ENCODE results near the gene ZNF536.

Gene ZNF536
- total RNA-seq, result 0 reads per million in 2 donors

DNA sequence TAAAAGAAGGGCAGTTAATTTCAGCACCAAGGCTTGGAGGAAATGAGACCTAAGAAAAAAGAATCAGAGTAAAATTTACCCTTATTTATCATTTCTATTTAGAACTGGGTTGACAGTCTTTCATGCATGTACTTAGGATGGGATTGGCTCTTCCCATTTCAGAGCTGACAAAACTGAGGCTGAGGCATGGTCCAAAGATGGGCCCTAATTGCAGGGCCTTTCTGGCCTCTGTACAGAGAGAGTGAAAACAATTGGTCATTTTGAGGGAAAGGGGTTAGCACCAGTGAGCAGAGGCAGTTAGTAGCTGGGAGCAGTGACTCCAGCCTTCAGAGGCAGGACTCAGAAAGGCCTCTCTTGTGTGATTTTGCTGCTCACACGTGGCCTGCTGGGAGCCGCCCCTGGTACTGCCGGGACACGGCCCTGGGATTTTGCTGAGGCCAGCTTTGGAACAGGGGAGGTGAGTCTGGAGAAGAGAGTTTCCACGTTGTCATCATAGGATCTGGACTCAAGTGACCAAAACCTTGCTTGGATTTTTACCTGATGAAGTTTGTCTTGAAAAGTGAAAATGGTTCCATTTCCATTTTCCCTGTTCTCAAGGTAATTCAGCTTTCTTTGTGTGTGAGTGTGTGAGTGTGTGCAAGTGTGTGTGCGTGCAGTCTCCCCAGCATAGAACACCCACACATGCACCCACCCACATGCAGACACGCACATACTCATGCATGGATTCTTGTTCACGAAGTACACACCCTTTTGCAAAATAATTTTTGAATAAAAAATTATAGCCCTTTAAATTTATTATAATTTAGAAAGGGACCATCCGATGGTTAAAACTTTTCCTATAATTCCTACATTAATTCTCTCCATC is at the start of gene ZNF536:
TSS of gene ZNF536 (plus strand) at position 425 of the 865 bp plus-strand sequence. CDS start 71,179 bp downstream, outside the sequence.
- no peak for DNase-seq

DNA sequence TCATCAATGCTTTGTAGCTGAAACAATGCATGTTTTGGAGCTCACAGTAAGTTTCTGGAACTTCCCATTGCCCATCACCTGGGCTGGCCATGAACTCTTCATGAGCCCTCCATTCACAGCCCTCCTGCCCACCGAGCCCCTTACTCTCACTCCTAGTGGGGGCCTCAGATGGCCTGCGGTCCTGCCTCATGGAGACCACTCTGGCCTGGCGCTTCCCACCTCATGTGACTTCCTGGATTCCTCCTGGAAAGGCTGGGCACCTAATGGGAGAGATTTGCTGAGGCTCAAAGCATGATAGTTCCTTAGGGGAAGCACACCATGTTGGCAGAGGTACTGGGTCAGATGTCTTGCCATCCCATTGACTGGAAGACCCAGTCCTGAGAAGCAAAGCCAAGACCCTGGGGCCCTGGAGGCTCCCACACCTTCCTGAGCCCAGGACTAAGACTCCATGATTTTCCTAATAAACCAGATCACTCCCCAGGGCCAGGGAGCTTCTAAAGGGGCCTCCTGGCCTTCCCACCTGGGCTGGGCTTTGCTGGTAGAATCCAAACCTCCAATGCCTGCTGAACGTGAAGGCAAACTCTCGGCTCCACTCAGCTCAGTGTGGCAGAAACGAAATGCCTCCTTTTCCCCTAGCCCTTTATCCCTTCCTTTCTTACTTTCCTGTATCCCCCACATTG is 49.4 kb upstream of the ZNF536 start:
- no peak for DNase-seq

GRCh38 chr19:30323904-30324303 is 48.3 kb upstream of the ZNF536 start:
- no peak for DNase-seq

GRCh38 chr19:30324982-30325381 is 47.2 kb upstream of the ZNF536 start:
- no peak for DNase-seq

- DNase-seq, result no peak
These were observed 46.4 kb upstream of the ZNF536 start for GRCh38 chr19:30325676-30326392.

- no peak for DNase-seq
These were observed 45.8 kb upstream of the ZNF536 start for GRCh38 chr19:30326393-30326710.

- no peak for DNase-seq
These were observed 44.9 kb upstream of the ZNF536 start for GRCh38 chr19:30327331-30327730.

- no peak for DNase-seq
These were observed 44.1 kb upstream of the ZNF536 start for GRCh38 chr19:30328096-30328495.

DNA sequence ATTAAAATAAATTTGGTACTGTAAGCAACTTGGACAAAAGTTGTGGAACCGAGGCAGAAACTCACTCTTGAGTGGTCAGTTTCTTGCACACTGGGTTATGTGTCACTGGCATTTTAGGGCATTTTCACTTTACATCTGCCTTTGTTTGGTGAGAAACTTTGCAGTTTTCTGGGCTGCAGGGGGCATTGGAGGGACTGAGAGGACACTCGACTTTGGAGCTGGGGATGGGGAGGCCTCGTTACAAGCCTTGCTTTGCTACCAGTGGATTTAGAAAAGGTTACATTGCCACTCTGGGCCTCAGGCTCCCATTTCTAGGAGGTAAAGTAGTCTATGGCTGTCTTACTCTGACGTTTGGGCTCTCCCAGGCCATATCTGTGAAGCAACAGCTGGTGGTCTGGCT is 41.9 kb upstream of the ZNF536 start:
- no peak for DNase-seq

DNA sequence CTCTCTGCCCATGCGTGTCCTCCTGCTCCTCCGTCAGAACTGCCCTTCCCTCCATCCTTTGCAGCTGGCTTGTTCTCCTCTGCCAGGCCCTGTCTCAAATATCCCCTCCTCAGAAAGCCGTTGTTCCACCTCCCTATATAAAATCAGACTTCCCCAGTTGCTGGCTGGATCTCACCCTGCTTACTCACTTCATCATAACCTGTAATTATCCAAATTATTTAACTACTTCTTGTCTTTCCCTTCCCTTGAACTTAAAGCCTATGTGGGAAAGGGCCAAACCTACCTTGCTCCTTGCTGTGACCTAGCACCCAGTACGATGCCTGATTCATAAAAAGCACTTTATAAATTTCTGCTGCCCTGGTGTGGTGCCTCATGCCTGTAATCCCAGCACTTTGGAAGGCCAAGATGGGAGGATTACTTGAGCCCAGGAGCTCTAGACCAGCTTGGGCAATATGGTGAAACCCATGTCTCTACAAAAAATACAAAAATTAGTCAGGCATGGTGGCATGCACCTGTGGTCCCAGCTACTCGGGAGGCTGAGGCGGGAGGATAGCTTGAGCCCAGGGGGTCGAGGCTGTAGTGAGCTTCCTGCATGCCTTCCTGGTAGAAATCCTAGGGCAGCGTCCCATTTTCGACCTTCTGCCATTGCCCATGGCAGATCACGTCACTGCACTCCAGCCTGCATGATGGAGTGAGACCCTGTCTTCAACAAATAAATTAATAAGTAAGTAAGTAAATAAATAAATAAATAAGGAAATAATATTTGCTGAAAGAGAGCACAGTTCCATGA is 39.5 kb upstream of the ZNF536 start:
- DNase-seq, result no peak

GRCh38 chr19:30333291-30334065 is 38.7 kb upstream of the ZNF536 start:
- DNase-seq, result no peak

GRCh38 chr19:30334841-30335240 is 37.3 kb upstream of the ZNF536 start:
- DNase-seq, result no peak

DNA sequence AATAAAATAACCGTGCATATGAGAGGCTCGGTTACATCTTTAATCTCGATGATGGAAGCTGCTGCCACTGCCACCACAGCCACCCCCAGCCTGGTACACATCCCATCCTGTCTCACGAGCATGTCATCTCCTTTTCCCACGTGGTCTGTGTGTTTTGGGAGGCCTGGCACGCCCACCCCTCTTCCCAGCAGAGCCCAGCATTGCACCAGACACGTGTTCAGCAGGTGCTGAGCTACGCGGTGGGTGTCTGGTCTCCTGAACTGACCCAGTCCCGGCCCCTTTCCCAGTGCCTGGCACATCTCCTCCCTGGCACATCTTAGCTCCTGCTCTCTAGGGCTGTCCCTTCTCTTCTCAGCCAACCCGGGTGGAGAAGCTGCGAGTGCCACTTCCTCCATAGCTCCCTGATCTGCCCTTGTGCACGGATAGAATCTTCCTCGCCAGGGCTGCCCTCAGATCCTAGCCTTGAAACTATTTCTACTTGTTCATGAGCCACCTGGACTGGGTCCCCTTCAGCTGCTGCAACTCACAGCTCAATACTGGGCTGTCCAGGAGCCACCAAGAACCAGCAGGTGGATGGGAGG is 36.8 kb upstream of the ZNF536 start:
- DNase-seq, result no peak

DNA sequence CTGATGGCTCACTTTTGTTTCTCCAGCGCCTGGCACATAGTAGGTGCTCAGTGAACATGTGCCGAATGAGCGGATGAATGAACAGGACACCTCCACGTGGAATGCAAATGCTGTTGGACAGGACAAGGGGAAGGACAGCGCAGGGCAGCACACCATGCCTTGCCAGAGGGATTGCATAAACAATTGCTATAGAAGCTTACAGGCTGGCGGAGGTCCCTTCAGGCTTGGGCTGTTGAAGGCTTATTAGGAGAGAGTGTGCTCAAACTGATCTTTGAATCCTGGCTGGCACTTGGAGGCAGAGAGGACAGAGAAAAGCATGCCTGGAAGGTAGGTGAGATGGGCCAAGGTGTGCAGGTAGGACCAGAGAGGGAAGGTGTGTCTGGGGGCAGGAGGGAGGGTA is 35.9 kb upstream of the ZNF536 start:
- no peak for DNase-seq

DNA sequence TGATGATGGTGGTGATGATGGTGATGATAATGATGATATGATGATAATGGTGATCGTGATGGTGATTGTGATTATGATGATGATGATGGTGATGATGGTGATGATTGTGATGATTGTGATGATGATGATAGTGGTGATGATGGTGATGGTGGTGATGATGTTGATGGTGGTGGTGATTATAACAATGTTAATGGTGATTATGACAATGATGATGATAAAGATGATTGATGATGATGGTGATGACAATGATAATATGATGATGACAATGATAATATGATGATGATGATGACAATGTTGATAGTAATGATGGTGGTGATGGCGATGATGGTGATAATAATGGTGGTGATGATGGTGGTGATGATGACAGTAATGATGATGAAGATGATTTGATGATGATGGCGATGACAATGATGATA is 34.1 kb upstream of the ZNF536 start:
- no peak for DNase-seq

DNA sequence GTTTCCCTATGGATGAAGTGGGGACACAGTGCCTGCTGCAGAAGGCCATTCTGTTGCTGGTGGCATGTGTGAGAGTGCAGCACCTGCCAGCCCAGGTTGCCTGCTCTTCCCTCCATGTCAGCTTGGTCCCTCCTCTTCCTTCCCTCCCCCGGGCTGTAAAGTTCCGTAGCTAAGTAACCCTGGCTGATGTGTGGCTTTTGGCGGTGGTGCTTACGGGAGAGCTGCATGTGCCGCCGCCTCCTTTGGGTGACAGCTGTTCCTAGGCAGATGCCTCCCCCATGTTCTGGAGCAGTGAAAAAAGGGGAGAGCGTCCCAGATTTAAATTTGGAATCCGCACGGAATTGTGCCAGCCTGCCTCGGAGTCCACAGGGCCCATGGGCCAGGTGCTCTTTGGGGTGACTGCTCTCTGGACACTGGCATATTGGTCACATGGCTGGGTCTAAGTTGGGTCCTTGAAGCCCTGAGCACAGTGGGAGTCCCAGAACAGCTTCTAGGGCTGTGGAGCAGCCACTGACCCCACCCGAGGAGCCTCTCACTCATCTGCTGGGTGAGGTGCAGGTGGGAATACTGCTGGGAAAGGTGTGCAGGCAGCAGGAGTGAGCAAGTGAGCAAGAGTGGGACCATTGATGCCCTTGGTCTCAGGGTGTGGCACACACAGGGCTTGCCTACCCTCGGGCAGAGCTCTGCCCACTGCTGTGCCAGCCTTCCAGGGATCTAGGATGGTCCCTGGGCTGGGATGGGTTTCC is 33.1 kb upstream of the ZNF536 start:
- no peak for DNase-seq

DNA sequence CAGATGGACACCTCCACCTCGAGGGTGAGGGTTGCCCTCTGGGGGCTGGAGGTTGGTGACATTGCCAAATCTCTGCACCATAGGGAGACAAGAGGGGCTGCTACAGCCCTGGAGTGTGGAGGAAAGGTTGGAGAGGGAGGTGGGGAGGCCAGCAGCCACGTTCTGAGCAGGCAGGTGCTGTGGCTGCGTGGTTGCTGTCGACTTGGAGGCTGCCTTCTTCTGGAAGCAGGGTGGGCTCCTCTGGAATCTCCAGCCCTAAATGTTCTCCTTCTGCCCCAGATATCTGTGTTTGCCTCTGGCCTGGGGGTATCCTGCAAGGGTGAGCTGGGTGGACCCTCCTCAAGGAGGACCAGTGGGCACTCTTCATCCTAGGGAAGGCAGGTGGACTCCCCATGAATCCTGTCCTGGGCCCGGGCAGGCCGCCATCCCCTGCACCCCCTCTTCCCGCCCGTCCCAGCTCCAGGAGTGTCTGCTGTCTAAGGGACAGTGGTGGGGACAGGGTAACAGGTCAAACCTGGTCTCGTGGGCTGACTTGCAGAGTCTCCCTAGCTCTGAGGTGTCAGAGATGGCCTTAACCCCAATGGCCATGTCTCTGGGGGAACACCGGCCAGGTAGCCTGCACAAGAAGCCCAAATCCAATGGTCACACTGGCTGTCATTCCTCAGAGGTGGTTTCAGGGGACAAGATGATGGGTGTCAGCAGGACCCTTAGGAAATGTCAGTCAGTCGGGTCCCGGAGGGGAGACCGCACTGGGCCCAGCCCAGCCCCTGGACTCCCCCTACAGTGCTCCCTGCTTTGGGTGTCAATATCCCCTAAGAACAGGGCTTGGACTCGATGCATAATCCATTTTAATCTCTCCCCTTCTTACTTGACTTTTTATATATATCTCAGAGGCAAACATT is 32.3 kb upstream of the ZNF536 start:
- DNase-seq, result no peak

DNA sequence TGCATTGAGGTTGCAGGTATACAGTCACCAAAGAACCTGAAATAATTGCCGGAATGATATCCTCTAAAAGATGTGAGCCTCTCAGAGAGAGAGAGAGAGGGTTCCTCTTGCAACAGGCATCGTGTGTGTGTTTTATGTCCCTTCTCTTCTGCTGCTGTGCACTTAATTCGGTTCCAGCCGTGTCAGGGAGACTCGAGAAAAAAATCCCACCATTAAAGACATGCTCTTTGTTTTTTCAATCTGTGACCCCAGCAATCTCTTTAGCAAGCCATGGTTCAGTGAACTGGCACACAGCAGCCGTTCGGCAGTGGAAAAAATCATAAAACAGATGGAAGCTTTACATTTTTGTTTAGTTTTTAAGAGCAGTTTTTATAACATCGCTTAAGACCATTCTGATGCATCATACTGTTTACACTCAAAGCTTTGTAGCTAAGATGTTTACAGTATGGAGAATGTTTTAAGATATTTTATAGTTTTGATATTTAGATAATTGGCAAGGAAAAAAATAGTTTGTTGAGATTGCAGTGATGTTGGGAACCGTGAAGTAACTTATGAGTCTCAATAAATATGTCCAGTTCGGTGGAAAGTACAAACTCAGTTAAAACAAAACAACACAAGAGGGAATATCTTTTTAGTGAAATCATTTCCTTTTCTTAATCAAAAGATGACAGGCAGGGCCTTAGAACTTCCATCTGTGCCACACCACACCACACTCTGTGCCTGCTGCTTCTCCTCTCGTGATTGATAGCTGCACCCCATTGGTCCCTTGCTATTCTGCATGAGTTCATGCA is 31.2 kb upstream of the ZNF536 start:
- DNase-seq, result no peak
